ENCODE data around the gene THSD4.

Gene THSD4

DNA sequence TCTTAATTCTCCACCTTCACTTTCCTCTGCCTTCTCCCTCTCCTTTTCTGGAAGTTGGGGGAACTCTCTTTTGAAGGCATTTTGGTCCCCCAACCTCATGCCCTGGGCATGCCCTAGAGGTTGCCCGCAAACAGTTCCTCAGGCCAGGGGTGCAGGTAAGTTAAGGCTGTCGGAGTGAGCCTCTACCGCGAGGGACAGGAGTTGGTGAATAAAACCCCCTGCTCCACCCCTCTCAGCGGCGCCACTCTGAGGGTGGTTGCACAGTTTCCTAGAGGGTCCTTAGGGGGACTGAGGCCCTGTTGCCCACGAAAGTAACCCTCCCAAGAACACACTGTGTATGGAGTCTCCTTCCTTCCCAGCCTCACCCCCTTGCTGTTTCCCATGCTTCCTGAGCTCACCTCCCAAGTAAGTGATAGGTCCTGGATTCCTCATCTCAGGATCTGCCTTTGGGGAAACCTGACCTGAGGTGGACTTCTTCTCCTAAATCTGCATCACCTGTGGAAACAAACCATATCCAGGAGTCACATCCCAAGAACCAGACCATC lies 23.1 kb upstream of the THSD4 start:
- Histone ChIP-seq H3K36me3 (ENCODE audit: insufficient read depth, low read length) (no peaks in the 10 kb centered on the region), H3K9ac (ENCODE audit: insufficient read length) (no peak overlapping the region), H3K27ac (no peak overlapping the region), H3K9me3 (ENCODE audit: low read depth, low read length) (no peaks in the 10 kb centered on the region), H3K4me3 (no peak overlapping the region)
- TF ChIP-seq FOXP2 (optimal IDR thresholded peaks at IDR 0.05; ENCODE audit: control extremely low read depth, extremely low read length, insufficient read depth), result no peak
- no peak for TF ChIP-seq EZH2 (IDR thresholded peaks at IDR 0.05)
- TF ChIP-seq POLR2AphosphoS5 (IDR thresholded peaks at IDR 0.05; ENCODE audit: borderline replicate concordance, low read depth, low read length), result no peak
- DNase-seq (ENCODE audit: low read depth, low spot score), result no peak

DNA sequence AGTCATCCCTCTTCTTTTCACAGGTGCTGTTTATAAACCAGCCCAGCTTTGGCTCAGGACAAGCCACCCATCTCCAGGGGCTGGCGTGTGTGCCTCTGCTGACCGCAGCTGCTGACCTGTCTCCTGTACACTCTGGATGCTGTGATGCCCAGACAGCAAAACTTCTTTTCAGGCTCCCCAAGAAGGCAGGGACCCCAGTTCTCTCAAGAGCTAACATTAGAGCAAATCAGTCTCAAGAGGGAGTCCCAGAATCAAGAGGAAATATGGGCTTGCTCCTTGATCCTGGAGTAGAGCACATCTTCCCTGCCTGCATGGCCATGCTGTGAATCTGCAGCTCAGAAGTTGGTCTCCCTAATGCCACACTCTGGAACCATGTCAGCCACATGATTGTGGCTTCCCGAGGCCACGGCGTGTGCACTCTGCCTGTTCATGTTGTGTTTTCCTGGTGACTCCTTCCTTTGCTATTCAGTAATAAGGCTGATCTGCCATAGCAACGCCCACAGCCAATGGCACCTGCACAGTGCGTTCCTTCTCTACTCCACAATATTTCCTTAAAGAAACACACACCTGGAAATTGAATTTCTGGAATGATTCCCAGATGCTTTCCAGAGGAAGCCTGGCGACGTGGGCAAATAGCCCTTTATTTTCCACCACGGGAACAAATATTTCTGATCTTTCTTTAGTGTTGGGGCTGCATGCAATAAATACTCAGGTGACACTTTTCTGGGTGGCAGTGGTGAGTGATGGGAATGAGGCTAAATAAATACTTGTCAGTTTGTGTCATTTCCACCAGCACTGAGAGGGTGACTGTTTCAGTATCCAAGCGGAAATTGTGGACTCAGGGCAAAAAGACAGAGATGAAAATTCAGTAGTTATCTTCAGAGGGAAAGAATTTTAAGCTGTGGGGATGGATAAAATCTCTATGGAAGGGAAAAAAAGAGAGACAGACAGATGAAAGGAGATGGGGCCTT lies 21.9 kb upstream of the THSD4 start:
- no peak overlapping the region for H3K4me3 ChIP-seq
- H3K27ac ChIP-seq, result no peak overlapping the region
- no peak overlapping the region for H3K9ac ChIP-seq (ENCODE audit: insufficient read length)

GRCh38 chr15:71094137-71094536 lies 21.1 kb upstream of the THSD4 start:
- H3K27ac ChIP-seq, result no peak overlapping the region
- no peak for DNase-seq (ENCODE audit: low read depth, low spot score)
- TF ChIP-seq FOXP2 (optimal IDR thresholded peaks at IDR 0.05; ENCODE audit: control extremely low read depth, extremely low read length, insufficient read depth) (no peak), EZH2 (IDR thresholded peaks at IDR 0.05) (no peak), POLR2AphosphoS5 (IDR thresholded peaks at IDR 0.05; ENCODE audit: borderline replicate concordance, low read depth, low read length) (no peak)
- no peak overlapping the region for H3K9ac ChIP-seq (ENCODE audit: insufficient read length)
- no peaks in the 10 kb centered on the region for H3K36me3 ChIP-seq (ENCODE audit: insufficient read depth, low read length)
- H3K4me3 ChIP-seq, result no peak overlapping the region
- H3K9me3 ChIP-seq (ENCODE audit: low read depth, low read length), result no peaks in the 10 kb centered on the region

More for the DNA sequence above, 21.9 kb upstream of the THSD4 start:
- Histone ChIP-seq H3K9me3 (ENCODE audit: low read depth, low read length) (no peaks in the 10 kb centered on the region), H3K36me3 (ENCODE audit: insufficient read depth, low read length) (no peaks in the 10 kb centered on the region)
- no peak for DNase-seq (ENCODE audit: low read depth, low spot score)
- TF ChIP-seq FOXP2 (optimal IDR thresholded peaks at IDR 0.05; ENCODE audit: control extremely low read depth, extremely low read length, insufficient read depth), result no peak
- no peak for TF ChIP-seq EZH2 (IDR thresholded peaks at IDR 0.05)
- TF ChIP-seq POLR2AphosphoS5 (IDR thresholded peaks at IDR 0.05; ENCODE audit: borderline replicate concordance, low read depth, low read length), result no peak

DNA sequence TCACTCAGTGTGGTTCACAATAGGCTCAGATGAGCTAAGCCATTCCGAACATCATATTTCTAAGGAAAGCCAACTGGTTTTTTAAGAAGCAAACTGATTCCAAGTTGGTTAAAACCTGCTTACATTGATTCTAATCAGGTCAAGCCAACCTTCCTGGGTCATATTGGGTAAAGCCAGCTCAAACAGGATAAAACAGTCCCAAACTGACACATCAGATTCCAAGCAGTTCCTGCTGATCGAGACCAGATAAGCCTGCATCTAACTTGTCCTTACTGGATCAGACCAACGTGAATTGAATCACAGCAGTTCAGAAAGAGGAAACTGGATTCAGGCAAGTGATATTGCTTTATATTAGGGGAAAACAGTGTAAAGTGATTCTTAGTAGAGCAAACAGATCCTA lies 18.6 kb upstream of the THSD4 start:
- H3K36me3 ChIP-seq (ENCODE audit: insufficient read depth, low read length), result no peaks in the 10 kb centered on the region
- no peak for DNase-seq (ENCODE audit: low read depth, low spot score)

DNA sequence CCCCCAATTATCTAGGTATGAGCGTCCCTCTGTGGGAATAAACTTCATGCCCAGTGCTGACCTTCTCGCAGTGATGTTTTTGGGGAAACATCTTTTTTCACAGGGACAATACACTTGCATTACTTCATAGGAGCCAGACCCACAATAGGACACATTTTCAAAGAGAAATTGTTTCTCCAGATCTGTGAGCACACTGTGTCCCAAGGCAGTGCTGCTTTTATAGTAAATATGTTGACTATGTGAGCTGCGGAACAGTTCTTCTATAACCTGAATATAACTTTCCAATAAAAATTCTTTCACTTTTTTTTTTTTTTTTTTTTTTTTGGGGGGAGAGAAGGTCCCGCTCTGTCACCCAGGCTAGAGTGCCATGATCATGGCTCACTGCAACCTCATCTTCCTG lies 17.4 kb upstream of the THSD4 start:
- no peak for DNase-seq (ENCODE audit: low read depth, low spot score)

More for the DNA sequence above, 18.6 kb upstream of the THSD4 start:
- TF ChIP-seq EZH2 (IDR thresholded peaks at IDR 0.05) (no peak), POLR2AphosphoS5 (IDR thresholded peaks at IDR 0.05; ENCODE audit: borderline replicate concordance, low read depth, low read length) (no peak), FOXP2 (optimal IDR thresholded peaks at IDR 0.05; ENCODE audit: control extremely low read depth, extremely low read length, insufficient read depth) (no peak)
- Histone ChIP-seq H3K4me3 (no peak overlapping the region), H3K9ac (ENCODE audit: insufficient read length) (no peak overlapping the region), H3K27ac (no peak overlapping the region), H3K9me3 (ENCODE audit: low read depth, low read length) (no peaks in the 10 kb centered on the region)

GRCh38 chr15:71098920-71099319 lies 16.4 kb upstream of the THSD4 start:
- no peaks in the 10 kb centered on the region for H3K36me3 ChIP-seq (ENCODE audit: insufficient read depth, low read length)
- H3K9me3 ChIP-seq (ENCODE audit: low read depth, low read length), result no peaks in the 10 kb centered on the region
- H3K4me3 ChIP-seq, result no peak overlapping the region
- no peak overlapping the region for H3K9ac ChIP-seq (ENCODE audit: insufficient read length)
- no peak for DNase-seq (ENCODE audit: low read depth, low spot score)
- TF ChIP-seq EZH2 (IDR thresholded peaks at IDR 0.05), result no peak
- TF ChIP-seq POLR2AphosphoS5 (IDR thresholded peaks at IDR 0.05; ENCODE audit: borderline replicate concordance, low read depth, low read length), result no peak
- TF ChIP-seq FOXP2 (optimal IDR thresholded peaks at IDR 0.05; ENCODE audit: control extremely low read depth, extremely low read length, insufficient read depth), result no peak
- no peak overlapping the region for H3K27ac ChIP-seq

More for the DNA sequence above, 17.4 kb upstream of the THSD4 start:
- Histone ChIP-seq H3K4me3 (no peak overlapping the region), H3K27ac (no peak overlapping the region), H3K9ac (ENCODE audit: insufficient read length) (no peak overlapping the region), H3K9me3 (ENCODE audit: low read depth, low read length) (no peaks in the 10 kb centered on the region), H3K36me3 (ENCODE audit: insufficient read depth, low read length) (no peaks in the 10 kb centered on the region)
- no peak for TF ChIP-seq FOXP2 (optimal IDR thresholded peaks at IDR 0.05; ENCODE audit: control extremely low read depth, extremely low read length, insufficient read depth)
- TF ChIP-seq EZH2 (IDR thresholded peaks at IDR 0.05), result no peak
- TF ChIP-seq POLR2AphosphoS5 (IDR thresholded peaks at IDR 0.05; ENCODE audit: borderline replicate concordance, low read depth, low read length), result no peak

GRCh38 chr15:71103102-71103676 lies 12.1 kb upstream of the THSD4 start:
- Histone ChIP-seq H3K9me3 (ENCODE audit: low read depth, low read length) (no peaks in the 10 kb centered on the region), H3K27ac (no peak overlapping the region), H3K36me3 (ENCODE audit: insufficient read depth, low read length) (no peaks in the 10 kb centered on the region), H3K9ac (ENCODE audit: insufficient read length) (no peak overlapping the region), H3K4me3 (no peak overlapping the region)
- DNase-seq (ENCODE audit: low read depth, low spot score), result no peak
- TF ChIP-seq EZH2 (IDR thresholded peaks at IDR 0.05) (no peak), POLR2AphosphoS5 (IDR thresholded peaks at IDR 0.05; ENCODE audit: borderline replicate concordance, low read depth, low read length) (no peak), FOXP2 (optimal IDR thresholded peaks at IDR 0.05; ENCODE audit: control extremely low read depth, extremely low read length, insufficient read depth) (no peak)

DNA sequence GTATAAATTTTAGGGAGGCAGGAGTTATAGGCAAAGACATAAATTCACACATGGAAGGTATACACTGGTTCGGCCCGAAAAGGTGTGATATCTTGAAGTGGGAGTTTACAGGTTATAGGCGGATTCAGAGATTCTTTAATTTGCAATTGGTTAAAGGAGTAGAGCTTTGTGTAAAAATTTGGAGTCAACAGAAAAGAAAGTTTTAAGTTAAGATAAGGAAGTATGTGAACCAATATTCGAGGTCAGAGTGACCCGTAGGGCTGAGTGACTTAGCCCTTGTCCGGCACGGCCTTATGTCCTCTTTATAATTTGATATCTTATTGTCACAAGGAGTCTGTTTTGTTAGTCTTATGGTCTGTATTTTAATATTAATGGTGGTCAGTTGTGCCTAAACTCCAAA lies 10.6 kb upstream of the THSD4 start:
- DNase-seq (ENCODE audit: low read depth, low spot score), result no peak
- TF ChIP-seq EZH2 (IDR thresholded peaks at IDR 0.05) (no peak), FOXP2 (optimal IDR thresholded peaks at IDR 0.05; ENCODE audit: control extremely low read depth, extremely low read length, insufficient read depth) (no peak), POLR2AphosphoS5 (IDR thresholded peaks at IDR 0.05; ENCODE audit: borderline replicate concordance, low read depth, low read length) (no peak)

More for the DNA sequence above, 10.6 kb upstream of the THSD4 start:
- Histone ChIP-seq H3K9me3 (ENCODE audit: low read depth, low read length) (no peaks in the 10 kb centered on the region), H3K27ac (no peak overlapping the region), H3K36me3 (ENCODE audit: insufficient read depth, low read length) (no peaks in the 10 kb centered on the region), H3K4me3 (no peak overlapping the region), H3K9ac (ENCODE audit: insufficient read length) (no peak overlapping the region)

Data from SK-N-MC (cell line).